Activated naive CD8-positive, alpha-beta T cell treated with anti-CD3 and anti-CD28 coated beads, Interleukin-2, amount 50 U/mL, for 16 hours (primary cell): ENCODE results near the gene GPR183.

Experiments used
- DNase-seq: peaks from one replicate; pipeline ENCODE4 v3.0.0-alpha.2; 2020; ENCODE audit warnings: low read depth, low spot score

GPR183 gene

GRCh38 chr13:99339230-99339721 lies 32.1 kb upstream of the GPR183 start:
- DNase-seq, result no peak

GRCh38 chr13:99335603-99336002 lies 28.4 kb upstream of the GPR183 start:
- DNase-seq, result no peak

GRCh38 chr13:99335087-99335486 lies 27.9 kb upstream of the GPR183 start:
- DNase-seq, result no peak

- DNase-seq, result no peak
These were observed 27.0 kb upstream of the GPR183 start for GRCh38 chr13:99334221-99334620.

GRCh38 chr13:99332456-99332855 lies 25.3 kb upstream of the GPR183 start:
- no peak for DNase-seq

- DNase-seq, result no peak
These were observed 24.7 kb upstream of the GPR183 start for GRCh38 chr13:99331881-99332293.

- no peak for DNase-seq
These were observed 23.7 kb upstream of the GPR183 start for GRCh38 chr13:99330942-99331341.

GRCh38 chr13:99329477-99329876 lies 22.3 kb upstream of the GPR183 start:
- no peak for DNase-seq

- DNase-seq, result no peak
These were observed 20.6 kb upstream of the GPR183 start for GRCh38 chr13:99327761-99328160.

GRCh38 chr13:99327126-99327525 lies 19.9 kb upstream of the GPR183 start:
- no peak for DNase-seq

- no peak for DNase-seq
These were observed 18.8 kb upstream of the GPR183 start for GRCh38 chr13:99326012-99326411.

- no peak for DNase-seq
These were observed 16.3 kb upstream of the GPR183 start for GRCh38 chr13:99323488-99323887.

GRCh38 chr13:99322297-99323103 lies 15.3 kb upstream of the GPR183 start:
- no peak for DNase-seq

GRCh38 chr13:99321709-99322108 lies 14.5 kb upstream of the GPR183 start:
- DNase-seq, result no peak

GRCh38 chr13:99320693-99321481 lies 13.7 kb upstream of the GPR183 start:
- no peak for DNase-seq

GRCh38 chr13:99316657-99317256 lies 9.6 kb upstream of the GPR183 start:
- DNase-seq, result no peak

- DNase-seq, result no peak
These were observed 9.0 kb upstream of the GPR183 start for GRCh38 chr13:99316224-99316623.

- DNase-seq, result no peak
These were observed 8.0 kb upstream of the GPR183 start for GRCh38 chr13:99315186-99315585.

GRCh38 chr13:99314640-99315176 lies 7.5 kb upstream of the GPR183 start:
- peak; percentile 34 for DNase-seq

GRCh38 chr13:99313941-99314340 lies 6.7 kb upstream of the GPR183 start:
- no peak for DNase-seq

GRCh38 chr13:99313501-99313900 lies 6.3 kb upstream of the GPR183 start:
- no peak for DNase-seq

- no peak for DNase-seq
These were observed 5.3 kb upstream of the GPR183 start for GRCh38 chr13:99312493-99312883.
